HepG2 (cell line): Measurements from ENCODE around the gene GMPPA. TPM values are rescaled to one million over a fixed set of nuclear protein-coding genes. Genes with fewer than 3 reads are reported as not detected.
A peak's percentile ranks its signal among the peaks of the same experiment; 100 is the strongest.

Experiments
- ATRX ChIP-seq: sonication (generic); formaldehyde crosslinking; IDR thresholded peaks from 2 replicates; pipeline ENCODE4 v1.4.0; 2020; ENCODE audit warnings: missing genetic modification reagents, borderline replicate concordance
- BRD4 ChIP-seq: sonication (generic); formaldehyde crosslinking; IDR thresholded peaks from 2 replicates; pipeline ENCODE4 v1.4.0; 2020; ENCODE audit warnings: missing genetic modification reagents
- FOSL2 ChIP-seq: sonication (generic); formaldehyde crosslinking; IDR thresholded peaks from 2 replicates; pipeline ENCODE4 v1.4.0; 2020; ENCODE audit warnings: missing genetic modification reagents
- HBP1 ChIP-seq: IDR thresholded peaks from 2 replicates; pipeline ENCODE4 v1.6.1; 2016; ENCODE audit warnings: low read depth, control low read depth
- HMG20A ChIP-seq: IDR thresholded peaks from 2 replicates; pipeline ENCODE4 v1.6.1; 2016; ENCODE audit warnings: borderline replicate concordance
- MBD4 ChIP-seq: IDR thresholded peaks from 2 replicates; pipeline ENCODE4 v1.6.1; 2012; ENCODE audit warnings: low read length, inconsistent platforms, borderline replicate concordance
- MED8 ChIP-seq: sonication (generic); formaldehyde crosslinking; IDR thresholded peaks from 2 replicates; pipeline ENCODE4 v1.8.1; 2023; ENCODE audit warnings: mild to moderate bottlenecking, missing genetic modification reagents; ENCODE audit not compliant: insufficient replicate concordance
- MTA1 ChIP-seq: sonication (generic); formaldehyde crosslinking; IDR thresholded peaks from 2 replicates; pipeline ENCODE4 v1.4.0; 2020; ENCODE audit warnings: missing genetic modification reagents, mild to moderate bottlenecking, borderline replicate concordance
- PHB2 ChIP-seq: fragments of 450-650 bp; IDR thresholded peaks from 2 replicates; pipeline ENCODE4 v1.6.1; 2018; ENCODE audit not compliant: partially characterized antibody
- RAD51 ChIP-seq: fragments of 450-650 bp; IDR thresholded peaks from 2 replicates; pipeline ENCODE4 v1.6.1; 2016; ENCODE audit warnings: borderline replicate concordance
- SIN3A ChIP-seq: IDR thresholded peaks from 2 replicates; pipeline ENCODE4 v1.6.1; 2011; ENCODE audit warnings: low read depth, mild to moderate bottlenecking, control low read depth, low read length, borderline replicate concordance
- SMAD9 ChIP-seq: sonication (generic); formaldehyde crosslinking; IDR thresholded peaks from 2 replicates; pipeline ENCODE4 v1.5.1; 2020; ENCODE audit warnings: mild to moderate bottlenecking, missing genetic modification reagents
- SMARCE1 ChIP-seq: fragments of 450-650 bp; IDR thresholded peaks from 2 replicates; pipeline ENCODE4 v1.6.1; 2017; ENCODE audit warnings: borderline replicate concordance
- SOX13 ChIP-seq, 3 experiments: fragments of 450-650 bp in 1 of 3; sonication (generic) in 1 of 3; formaldehyde crosslinking in 1 of 3; IDR thresholded peaks in 2 of 3; conservative IDR thresholded peaks in 1 of 3; 2 replicates each; pipeline versions ENCODE4 v1.5.0 to v1.6.1; 2016 to 2020; ENCODE audit warnings: antibody characterized with exemption in 1 of 3, mild to moderate bottlenecking in 1 of 3, missing compliant biosample characterization in 1 of 3, missing genetic modification reagents in 1 of 3, moderate library complexity in 1 of 3
- SSRP1 ChIP-seq: IDR thresholded peaks from 2 replicates; pipeline ENCODE4 v1.6.1; 2016; ENCODE audit warnings: control low read depth
- THAP11 ChIP-seq: IDR thresholded peaks from 2 replicates; pipeline ENCODE4 v1.6.1; 2016; ENCODE audit warnings: missing biosample characterization, missing genetic modification reagents
- ZNF282 ChIP-seq: fragments of 450-650 bp; IDR thresholded peaks from 2 replicates; pipeline ENCODE4 v1.6.1; 2018; ENCODE audit not compliant: partially characterized antibody
- ZNF367 ChIP-seq: sonication (generic); formaldehyde crosslinking; IDR thresholded peaks from 2 replicates; pipeline ENCODE4 v1.4.0; 2020; ENCODE audit warnings: missing genetic modification reagents, borderline replicate concordance
- ZNF44 ChIP-seq: sonication (generic); formaldehyde crosslinking; IDR thresholded peaks from 2 replicates; pipeline ENCODE4 v1.5.1; 2020; ENCODE audit warnings: mild to moderate bottlenecking, missing genetic modification reagents
- ZNF441 ChIP-seq: sonication (generic); formaldehyde crosslinking; IDR thresholded peaks from 2 replicates; pipeline ENCODE4 v1.7.0; 2021; ENCODE audit warnings: missing genetic modification reagents, borderline replicate concordance
- ZNF468 ChIP-seq: sonication (generic); formaldehyde crosslinking; IDR thresholded peaks from 2 replicates; pipeline ENCODE4 v1.8.0; 2022; ENCODE audit warnings: mild to moderate bottlenecking, moderate library complexity, missing genetic modification reagents
- ZNF569 ChIP-seq: sonication (generic); formaldehyde crosslinking; IDR thresholded peaks from 2 replicates; pipeline ENCODE4 v1.5.0; 2020; ENCODE audit warnings: mild to moderate bottlenecking, missing genetic modification reagents, moderate library complexity, borderline replicate concordance
- ZNF614 ChIP-seq: IDR thresholded peaks from 2 replicates; pipeline ENCODE4 v1.6.1; 2018; ENCODE audit warnings: missing biosample characterization, missing genetic modification reagents, inconsistent platforms, borderline replicate concordance
- ZNF781 ChIP-seq: sonication (generic); formaldehyde crosslinking; IDR thresholded peaks from 2 replicates; pipeline ENCODE4 v1.5.1; 2020; ENCODE audit warnings: borderline replicate concordance, mild to moderate bottlenecking, missing genetic modification reagents; ENCODE audit errors: not compliant biosample characterization
- ZSCAN9 ChIP-seq: IDR thresholded peaks from 2 replicates; pipeline ENCODE4 v1.6.1; 2016; ENCODE audit warnings: borderline replicate concordance
- polyA plus RNA-seq, 8 experiments: library from polyadenylated mRNA; depleted of rRNA in 3 of 8; stranded (reverse) in 7 of 8; unstranded in 1 of 8; fragments of >200 nt; fragmentation: Illumina TruSeq in 4 of 8; extraction: Trizol in 4 of 8; gene quantifications; 2 replicates each; pipeline versions ENCODE4 v1.2.1 to v1.2.3, GENCODE V29; 2011 to 2016; ENCODE audit warnings: low read depth in 4 of 8, missing spikeins in 1 of 8, mixed read lengths in 1 of 8; ENCODE audit not compliant: insufficient read depth in 1 of 8
- total RNA-seq, 5 experiments: library from RNA; depleted of rRNA; stranded (reverse); fragments of >200 nt; fragmentation: Illumina TruSeq; extraction: Trizol; gene quantifications; 2 replicates each; pipeline ENCODE4 v1.2.3, GENCODE V29; 2016; ENCODE audit warnings: low read depth in 1 of 5
- TF ChIP-seq, protein P1 (sequence below): sonication (generic); formaldehyde crosslinking; IDR thresholded peaks from 2 replicates; pipeline ENCODE4 v1.5.0; 2020; ENCODE audit warnings: mild to moderate bottlenecking, missing genetic modification reagents
- TF ChIP-seq, protein P2 (sequence below): sonication (generic); formaldehyde crosslinking; IDR thresholded peaks from 2 replicates; pipeline ENCODE4 v1.5.0; 2020; ENCODE audit warnings: missing genetic modification reagents

Gene GMPPA
- total and polyA plus RNA-seq, 2 of the 13 experiments (the other 11 are each of a cell fraction or from before 2014, with no cell fraction given): 81.1 to 106 TPM

- no peak for TF ChIP-seq SIN3A
- TF ChIP-seq ATRX (CRISPR knock-in tag): no peak
- no peak for TF ChIP-seq MED8
- TF ChIP-seq ZNF468 (CRISPR knock-in tag): no peak
- TF ChIP-seq THAP11 (CRISPR knock-in tag): peak; percentile 43; the same call in 1 of the 2 replicates
- no peak for TF ChIP-seq PHB2
- TF ChIP-seq ZNF282: no peak
- TF ChIP-seq FOSL2 (CRISPR knock-in tag): no peak
- TF ChIP-seq, protein P1, sequence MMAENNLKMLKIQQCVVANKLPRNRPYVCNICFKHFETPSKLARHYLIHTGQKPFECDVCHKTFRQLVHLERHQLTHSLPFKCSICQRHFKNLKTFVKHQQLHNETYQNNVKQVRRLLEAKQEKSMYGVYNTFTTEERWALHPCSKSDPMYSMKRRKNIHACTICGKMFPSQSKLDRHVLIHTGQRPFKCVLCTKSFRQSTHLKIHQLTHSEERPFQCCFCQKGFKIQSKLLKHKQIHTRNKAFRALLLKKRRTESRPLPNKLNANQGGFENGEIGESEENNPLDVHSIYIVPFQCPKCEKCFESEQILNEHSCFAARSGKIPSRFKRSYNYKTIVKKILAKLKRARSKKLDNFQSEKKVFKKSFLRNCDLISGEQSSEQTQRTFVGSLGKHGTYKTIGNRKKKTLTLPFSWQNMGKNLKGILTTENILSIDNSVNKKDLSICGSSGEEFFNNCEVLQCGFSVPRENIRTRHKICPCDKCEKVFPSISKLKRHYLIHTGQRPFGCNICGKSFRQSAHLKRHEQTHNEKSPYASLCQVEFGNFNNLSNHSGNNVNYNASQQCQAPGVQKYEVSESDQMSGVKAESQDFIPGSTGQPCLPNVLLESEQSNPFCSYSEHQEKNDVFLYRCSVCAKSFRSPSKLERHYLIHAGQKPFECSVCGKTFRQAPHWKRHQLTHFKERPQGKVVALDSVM: no peak
- TF ChIP-seq SMAD9: no peak
- no peak for TF ChIP-seq BRD4 (CRISPR knock-in tag)
- TF ChIP-seq HBP1: 0 out of 2 replicates have a peak, but pooled peaks have one; percentile 31
- no peak for TF ChIP-seq SMARCE1
- no peak for TF ChIP-seq ZNF569
- no peak for TF ChIP-seq ZNF781
- no peak for TF ChIP-seq ZNF44 (CRISPR knock-in tag)
- TF ChIP-seq SSRP1 (CRISPR knock-in tag): no peak
- no peak for TF ChIP-seq SOX13 (IDR thresholded peaks at IDR 0.05)
- TF ChIP-seq SOX13 (CRISPR knock-in tag; conservative IDR thresholded peaks at IDR 0.05 in 1 of 2, IDR thresholded peaks at IDR 0.05 in 1 of 2): no peak
- TF ChIP-seq MBD4: no peak
- TF ChIP-seq, protein P2, sequence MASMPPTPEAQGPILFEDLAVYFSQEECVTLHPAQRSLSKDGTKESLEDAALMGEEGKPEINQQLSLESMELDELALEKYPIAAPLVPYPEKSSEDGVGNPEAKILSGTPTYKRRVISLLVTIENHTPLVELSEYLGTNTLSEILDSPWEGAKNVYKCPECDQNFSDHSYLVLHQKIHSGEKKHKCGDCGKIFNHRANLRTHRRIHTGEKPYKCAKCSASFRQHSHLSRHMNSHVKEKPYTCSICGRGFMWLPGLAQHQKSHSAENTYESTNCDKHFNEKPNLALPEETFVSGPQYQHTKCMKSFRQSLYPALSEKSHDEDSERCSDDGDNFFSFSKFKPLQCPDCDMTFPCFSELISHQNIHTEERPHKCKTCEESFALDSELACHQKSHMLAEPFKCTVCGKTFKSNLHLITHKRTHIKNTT (CRISPR knock-in tag): no peak
- TF ChIP-seq ZNF367: no peak
- TF ChIP-seq ZSCAN9 (CRISPR knock-in tag): no peak
- peak; percentile 82 for TF ChIP-seq MTA1 (CRISPR knock-in tag)
- TF ChIP-seq ZNF441: no peak
- TF ChIP-seq RAD51: no peak
- TF ChIP-seq HMG20A (CRISPR knock-in tag): no peak
- TF ChIP-seq ZNF614 (CRISPR knock-in tag): no peak
These were observed 14.0 kb downstream of the GMPPA start (continued) for GRCh38 chr2:219512524-219513216.
